Cardiac fibroblast (primary cell): ENCODE results near the gene OTOS.

ENCODE experiments used
- DNase-seq, 2 donors: peaks; one replicate each; pipeline versions ENCODE4 v3.0.0 to v3.0.0-alpha.2; 2010; ENCODE audit warnings: low read depth in 2 of 2
- H3K4me3 ChIP-seq, 2 donors: replicated peaks in 1 of 2; 1 replicate in 1 of 2; 2 replicates in 1 of 2; pipeline ENCODE4 v1.5.1; 2011; ENCODE audit warnings: low read depth in 2 of 2, low read length in 2 of 2, mild to moderate bottlenecking in 2 of 2, moderate library complexity in 1 of 2
- TF ChIP-seq, protein P1 (sequence below): IDR thresholded peaks from one replicate; pipeline ENCODE4 v1.5.1; 2011; ENCODE audit warnings: low read depth, mild to moderate bottlenecking, low read length, inconsistent platforms

The OTOS gene

DNA sequence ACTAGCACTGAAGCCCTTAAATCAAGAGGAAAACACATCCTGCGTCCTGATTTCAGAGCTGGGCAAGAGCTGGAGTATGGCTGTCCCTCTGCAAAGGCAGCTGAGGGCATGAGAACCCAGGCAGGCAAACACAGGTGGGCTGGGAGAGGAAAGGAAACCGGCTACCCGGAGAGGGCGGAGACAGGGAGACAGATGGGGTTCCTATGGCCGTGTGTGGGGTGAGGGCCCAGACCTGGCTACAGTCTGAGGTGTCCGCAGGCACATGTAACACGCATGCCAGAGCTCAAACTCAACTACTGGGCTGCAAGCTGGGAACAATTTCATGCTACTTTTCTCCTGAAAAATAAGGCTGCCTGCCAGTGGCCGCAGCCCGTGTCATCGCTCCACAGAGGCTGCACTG lies 7.1 kb downstream of the OTOS start:
- no peak for DNase-seq
- H3K4me3 ChIP-seq, result no peak overlapping the region
- TF ChIP-seq, protein P1, sequence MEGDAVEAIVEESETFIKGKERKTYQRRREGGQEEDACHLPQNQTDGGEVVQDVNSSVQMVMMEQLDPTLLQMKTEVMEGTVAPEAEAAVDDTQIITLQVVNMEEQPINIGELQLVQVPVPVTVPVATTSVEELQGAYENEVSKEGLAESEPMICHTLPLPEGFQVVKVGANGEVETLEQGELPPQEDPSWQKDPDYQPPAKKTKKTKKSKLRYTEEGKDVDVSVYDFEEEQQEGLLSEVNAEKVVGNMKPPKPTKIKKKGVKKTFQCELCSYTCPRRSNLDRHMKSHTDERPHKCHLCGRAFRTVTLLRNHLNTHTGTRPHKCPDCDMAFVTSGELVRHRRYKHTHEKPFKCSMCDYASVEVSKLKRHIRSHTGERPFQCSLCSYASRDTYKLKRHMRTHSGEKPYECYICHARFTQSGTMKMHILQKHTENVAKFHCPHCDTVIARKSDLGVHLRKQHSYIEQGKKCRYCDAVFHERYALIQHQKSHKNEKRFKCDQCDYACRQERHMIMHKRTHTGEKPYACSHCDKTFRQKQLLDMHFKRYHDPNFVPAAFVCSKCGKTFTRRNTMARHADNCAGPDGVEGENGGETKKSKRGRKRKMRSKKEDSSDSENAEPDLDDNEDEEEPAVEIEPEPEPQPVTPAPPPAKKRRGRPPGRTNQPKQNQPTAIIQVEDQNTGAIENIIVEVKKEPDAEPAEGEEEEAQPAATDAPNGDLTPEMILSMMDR, result no peak

DNA sequence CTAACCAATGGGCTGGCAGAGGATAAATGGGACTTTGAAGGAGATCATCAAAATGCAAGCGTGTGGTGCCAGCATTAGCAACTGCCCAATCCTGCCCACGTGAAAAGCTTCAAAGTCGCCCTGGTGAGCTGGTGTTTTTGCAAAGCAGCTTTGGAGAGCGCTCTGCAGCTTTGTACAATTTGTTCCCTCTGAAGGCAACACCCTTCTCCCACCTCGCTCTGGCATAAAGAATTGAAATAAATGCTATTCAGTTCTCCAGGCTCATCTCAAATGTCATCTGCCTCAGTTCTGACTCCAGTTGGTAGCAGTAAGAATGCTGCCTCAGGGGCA lies 7.8 kb downstream of the OTOS start:
- TF ChIP-seq, protein P1, result no peak
- no peak for DNase-seq
- H3K4me3 ChIP-seq, result no peak overlapping the region

DNA sequence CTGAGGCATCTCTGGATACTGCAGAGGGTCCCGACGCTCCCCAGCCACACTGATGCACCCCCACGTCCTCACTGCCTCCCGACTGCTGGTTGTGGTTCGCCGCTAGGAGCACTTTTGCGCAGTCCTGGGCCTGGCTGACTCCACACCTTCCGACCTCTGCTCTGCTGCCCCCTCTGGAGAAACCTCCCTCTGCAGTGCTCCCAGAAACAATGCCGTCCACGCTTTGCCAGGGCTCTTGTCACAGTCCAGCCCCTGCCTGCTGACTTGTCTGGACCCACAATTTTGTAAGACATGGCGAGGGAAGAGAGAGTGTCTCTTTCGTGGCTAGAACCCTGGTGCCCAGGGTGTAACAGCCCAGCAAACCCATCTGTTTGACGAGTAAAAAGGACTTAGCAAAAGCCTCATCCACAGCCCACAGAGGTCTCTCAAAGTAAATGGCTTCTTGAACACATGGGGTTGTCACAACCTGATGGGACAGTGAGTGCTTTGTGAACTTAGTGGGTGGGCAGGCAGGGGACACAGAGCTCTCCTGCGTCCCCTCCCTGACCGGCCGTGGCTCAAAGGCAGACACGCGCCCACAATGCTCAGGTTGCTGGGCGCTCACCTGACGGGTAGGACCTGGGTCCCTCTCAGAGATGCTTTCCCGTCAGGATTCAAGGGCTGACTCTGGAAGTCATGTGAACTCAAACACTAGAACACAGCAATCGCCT lies 8.4 kb downstream of the OTOS start:
- DNase-seq, result no peak

DNA sequence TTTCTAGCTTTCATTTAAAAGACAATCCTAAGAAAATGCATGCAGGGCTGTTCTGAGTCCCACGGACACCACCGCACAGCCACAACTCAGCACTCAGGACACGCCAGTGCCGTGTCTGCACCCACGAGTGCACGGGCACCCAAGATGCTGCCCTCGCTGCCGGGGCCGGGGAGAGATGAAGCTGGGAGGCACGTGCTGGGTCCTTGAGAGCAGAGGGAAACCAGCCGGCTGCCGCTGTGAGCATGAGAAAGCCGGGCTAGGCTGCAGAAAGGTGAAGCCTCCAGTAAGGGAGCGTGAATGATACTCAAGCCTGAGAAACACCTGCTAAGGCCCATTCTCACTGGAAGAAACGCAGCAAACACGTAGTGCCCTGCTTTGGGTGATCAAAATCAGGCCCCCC lies 9.2 kb downstream of the OTOS start:
- DNase-seq, result no peak
- no peak overlapping the region for H3K4me3 ChIP-seq
- TF ChIP-seq, protein P1, result no peak

More for the DNA sequence above, 8.4 kb downstream of the OTOS start:
- H3K4me3 ChIP-seq, result no peak overlapping the region
- TF ChIP-seq, protein P1, result no peak

DNA sequence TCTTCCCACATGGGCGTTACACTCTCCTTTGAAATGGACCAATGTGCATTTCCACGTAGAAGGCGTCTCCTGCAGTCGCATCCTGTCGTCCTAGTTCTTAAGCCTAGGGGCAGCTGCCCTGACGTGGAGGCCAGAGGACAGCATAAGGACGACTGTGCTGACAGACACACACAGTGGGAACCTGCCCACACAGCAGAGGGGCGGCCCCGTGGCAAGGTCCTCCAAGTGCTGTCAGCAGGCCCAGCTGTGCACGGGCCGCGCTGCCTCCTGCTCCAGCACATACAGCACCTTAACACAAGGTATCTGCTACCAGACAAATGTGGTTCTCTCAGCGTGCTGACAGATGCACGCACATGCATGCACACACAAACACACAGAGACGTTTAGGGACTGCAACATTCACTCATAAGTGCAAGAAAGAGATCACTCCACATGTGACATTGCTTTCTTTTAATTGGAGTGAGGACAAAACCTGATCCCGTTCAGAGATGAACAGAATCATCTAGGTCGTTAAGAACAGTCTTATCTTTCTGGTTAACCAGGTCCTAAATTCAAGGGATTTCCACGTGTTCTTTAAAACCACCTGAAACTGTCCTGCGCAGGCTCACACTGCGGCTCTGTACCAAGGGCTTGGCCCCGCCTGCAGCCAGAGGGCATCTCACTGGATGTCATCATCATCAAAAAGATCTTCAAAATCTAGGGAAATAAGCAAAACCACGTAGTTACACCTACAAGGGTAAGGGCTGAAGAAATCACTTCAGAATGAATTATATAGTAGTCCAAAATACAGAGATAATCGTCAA lies 9.9 kb downstream of the OTOS start:
- TF ChIP-seq, protein P1, result no peak
- no peak for DNase-seq
- no peak overlapping the region for H3K4me3 ChIP-seq

DNA sequence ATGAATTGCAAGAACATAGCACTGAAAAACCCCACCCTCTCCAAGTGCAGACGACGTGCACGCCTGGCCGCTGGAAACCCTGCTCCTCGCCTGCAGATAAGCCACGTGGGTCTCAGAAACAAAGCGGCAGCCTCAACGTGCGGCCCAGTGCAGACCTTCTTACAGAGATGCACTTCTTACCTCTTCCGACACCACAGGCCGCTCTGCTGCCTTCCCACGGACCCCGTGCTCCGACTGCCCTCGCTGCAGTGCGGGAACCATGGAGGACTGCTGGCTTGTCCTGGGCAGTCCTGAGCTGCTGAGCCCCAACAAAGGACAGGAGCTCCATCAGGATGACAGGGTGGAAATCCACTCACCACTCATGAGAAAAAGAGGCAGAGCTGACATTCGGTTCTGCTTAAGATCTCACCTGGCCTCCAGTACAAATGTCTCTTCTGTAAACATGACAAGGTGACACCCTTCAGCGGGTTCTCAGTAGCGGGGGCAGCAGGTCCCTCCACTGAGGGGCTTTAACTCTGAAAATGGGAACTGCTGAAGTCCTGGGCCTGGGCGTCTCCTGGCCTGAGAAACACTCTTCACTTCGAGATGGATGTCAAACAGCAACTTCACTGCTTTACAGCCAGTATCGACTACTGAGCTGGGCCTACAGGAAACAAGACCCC lies 10.6 kb downstream of the OTOS start:
- H3K4me3 ChIP-seq, result no peak overlapping the region
- DNase-seq, result no peak
- TF ChIP-seq, protein P1, result no peak
